ENCODE measurements around the gene PPIG.

PPIG gene

DNA sequence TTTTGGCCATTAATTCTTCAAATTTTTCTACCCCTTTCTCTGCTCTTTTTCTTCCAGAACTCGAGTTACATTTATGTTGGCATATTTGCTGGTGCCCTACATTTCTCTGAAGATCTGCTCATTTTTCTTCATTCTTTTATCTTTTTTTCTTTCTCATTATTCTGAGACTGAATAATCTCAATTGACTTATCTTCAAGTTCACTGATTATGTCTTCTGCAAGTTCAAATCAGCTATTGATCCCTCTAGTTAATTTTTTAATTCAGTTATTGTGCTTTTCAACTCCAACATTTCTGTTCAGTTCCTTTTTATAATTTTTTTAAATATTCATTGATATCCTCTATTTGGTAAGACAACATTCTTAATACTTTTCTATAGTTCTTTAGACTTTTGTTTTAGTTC lies 106.8 kb downstream of the PPIG start:
- DNase-seq (ENCODE audit: low read depth) = no peak
- TF ChIP-seq, protein P1, sequence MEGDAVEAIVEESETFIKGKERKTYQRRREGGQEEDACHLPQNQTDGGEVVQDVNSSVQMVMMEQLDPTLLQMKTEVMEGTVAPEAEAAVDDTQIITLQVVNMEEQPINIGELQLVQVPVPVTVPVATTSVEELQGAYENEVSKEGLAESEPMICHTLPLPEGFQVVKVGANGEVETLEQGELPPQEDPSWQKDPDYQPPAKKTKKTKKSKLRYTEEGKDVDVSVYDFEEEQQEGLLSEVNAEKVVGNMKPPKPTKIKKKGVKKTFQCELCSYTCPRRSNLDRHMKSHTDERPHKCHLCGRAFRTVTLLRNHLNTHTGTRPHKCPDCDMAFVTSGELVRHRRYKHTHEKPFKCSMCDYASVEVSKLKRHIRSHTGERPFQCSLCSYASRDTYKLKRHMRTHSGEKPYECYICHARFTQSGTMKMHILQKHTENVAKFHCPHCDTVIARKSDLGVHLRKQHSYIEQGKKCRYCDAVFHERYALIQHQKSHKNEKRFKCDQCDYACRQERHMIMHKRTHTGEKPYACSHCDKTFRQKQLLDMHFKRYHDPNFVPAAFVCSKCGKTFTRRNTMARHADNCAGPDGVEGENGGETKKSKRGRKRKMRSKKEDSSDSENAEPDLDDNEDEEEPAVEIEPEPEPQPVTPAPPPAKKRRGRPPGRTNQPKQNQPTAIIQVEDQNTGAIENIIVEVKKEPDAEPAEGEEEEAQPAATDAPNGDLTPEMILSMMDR (conservative IDR thresholded peaks at IDR 0.05; ENCODE audit: low read length) = no peak
- H3K4me3 ChIP-seq (ENCODE audit: low read length) = no peak overlapping the region
